ENCODE results near the gene TXNDC15. TPM values are rescaled to one million over a fixed set of nuclear protein-coding genes. Genes with fewer than 3 reads are reported as not detected.
A peak's percentile ranks its signal among the peaks of the same experiment; 100 is the strongest.
"Not testable (repeated sequence)": the region's sequence is repeated elsewhere in the genome, so short reads cannot be mapped to it uniquely, and the experiment has no call there.

TXNDC15 gene
- total and polyA plus RNA-seq, 5 donors from 2014 or later: 15.4 to 33.9 (median 17.4) TPM

DNA sequence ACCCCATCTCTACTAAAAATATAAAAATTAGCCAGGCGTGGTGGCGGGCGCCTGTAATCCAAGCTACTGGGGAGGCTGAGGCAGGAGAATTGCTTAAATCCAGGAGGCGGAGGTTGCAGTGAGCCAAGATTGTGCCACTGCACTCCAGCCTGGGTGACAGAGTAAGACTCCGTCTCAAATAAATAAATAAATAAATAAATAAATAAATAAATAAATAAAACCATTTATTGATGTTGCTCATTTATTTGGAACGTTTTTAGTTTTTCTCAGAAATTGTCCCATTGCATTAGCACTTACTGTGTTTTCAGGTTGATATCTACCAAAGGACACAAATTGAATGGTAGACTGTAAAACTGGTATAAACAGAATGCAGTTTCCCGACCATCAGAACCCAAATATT, 17.7 kb upstream of the TXNDC15 start:
- DNase-seq; H3K27ac ChIP-seq (ENCODE audit: insufficient read depth, low read length, poor library complexity, severe bottlenecking); H3K4me3 ChIP-seq (ENCODE audit: low read depth, low read length); ATAC-seq (ENCODE audit: low read depth in 2 of 2); H3K27ac Mint-ChIP-seq; H3K9me3 ChIP-seq (ENCODE audit: control insufficient read depth in 2 of 2, low read length in 2 of 2); H3K27me3 ChIP-seq (ENCODE audit: control insufficient read depth, insufficient read depth, low read length); H3K9me3 Mint-ChIP-seq; H3K4me1 ChIP-seq (ENCODE audit: control insufficient read depth, insufficient read depth, low read length, poor library complexity, severe bottlenecking); H3K4me3 Mint-ChIP-seq; H3K27me3 Mint-ChIP-seq: not testable (repeated sequence)
- peaks cover 34% of the 10 kb centered on the region for H3K36me3 Mint-ChIP-seq
- H3K4me1 Mint-ChIP-seq: peaks cover 11 to 41% (median 24%) of the 10 kb centered on the region in 4 donors
- peaks cover 46% of the 10 kb centered on the region for H3K36me3 ChIP-seq (ENCODE audit: control insufficient read depth, insufficient read depth, low read length)

DNA sequence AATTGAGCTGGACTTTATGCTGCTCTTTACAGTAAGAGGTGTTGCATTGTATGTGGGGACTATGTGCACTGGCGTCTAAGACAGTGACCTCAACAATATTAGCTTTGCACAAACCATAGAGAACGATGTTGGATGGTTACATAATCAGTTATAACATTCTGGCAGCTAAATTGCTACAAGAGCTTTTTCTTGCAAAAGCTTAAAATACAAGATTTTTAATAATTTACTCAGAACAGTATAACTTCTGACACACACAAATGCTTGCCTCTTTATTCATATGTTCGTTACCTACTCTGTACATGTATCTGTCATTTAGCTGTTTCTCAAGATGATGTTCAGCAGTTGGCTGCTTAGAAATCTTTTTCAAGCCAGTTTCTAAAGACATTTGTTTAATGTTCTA, 16.8 kb upstream of the TXNDC15 start:
- Histone ChIP-seq H3K27ac (ENCODE audit: insufficient read depth, low read length, poor library complexity, severe bottlenecking) (no peak overlapping the region), H3K36me3 (ENCODE audit: control insufficient read depth, insufficient read depth, low read length) (peaks cover 46% of the 10 kb centered on the region), H3K4me3 (ENCODE audit: low read depth, low read length) (no peak overlapping the region), H3K9me3 (ENCODE audit: control insufficient read depth in 2 of 2, low read length in 2 of 2) (no peaks in the 10 kb centered on the region), H3K27me3 (ENCODE audit: control insufficient read depth, insufficient read depth, low read length) (no peaks in the 10 kb centered on the region), H3K4me1 (ENCODE audit: control insufficient read depth, insufficient read depth, low read length, poor library complexity, severe bottlenecking) (peaks cover 6% of the 10 kb centered on the region)
- Mint-ChIP-seq H3K4me3 (no peak overlapping the region), H3K36me3 (peaks cover 32% of the 10 kb centered on the region), H3K27ac (peak overlapping the region in 1 of 3 donors; percentile 52), H3K27me3 (no peaks in the 10 kb centered on the region), H3K4me1 (peaks cover 9 to 33% (median 19%) of the 10 kb centered on the region in 4 donors), H3K9me3 (no peaks in the 10 kb centered on the region)
- DNase-seq (no peak), ATAC-seq (ENCODE audit: low read depth in 2 of 2) (no peak)

- Mint-ChIP-seq H3K27ac (no peak overlapping the region), H3K4me3 (no peak overlapping the region), H3K36me3 (peaks cover 13% of the 10 kb centered on the region), H3K27me3 (no peaks in the 10 kb centered on the region), H3K4me1 (peaks cover 0 to 4% (median 0%) of the 10 kb centered on the region in 4 donors), H3K9me3 (no peaks in the 10 kb centered on the region)
- Histone ChIP-seq H3K4me1 (ENCODE audit: control insufficient read depth, insufficient read depth, low read length, poor library complexity, severe bottlenecking) (no peaks in the 10 kb centered on the region), H3K27me3 (ENCODE audit: control insufficient read depth, insufficient read depth, low read length) (no peaks in the 10 kb centered on the region), H3K4me3 (ENCODE audit: low read depth, low read length) (no peak overlapping the region), H3K27ac (ENCODE audit: insufficient read depth, low read length, poor library complexity, severe bottlenecking) (no peak overlapping the region), H3K36me3 (ENCODE audit: control insufficient read depth, insufficient read depth, low read length) (peaks cover 4% of the 10 kb centered on the region), H3K9me3 (ENCODE audit: control insufficient read depth in 2 of 2, low read length in 2 of 2) (no peaks in the 10 kb centered on the region)
- ATAC-seq (ENCODE audit: low read depth in 2 of 2): no peak
- DNase-seq: no peak
Measured at GRCh38 chr5:134864707-134865106, 9.5 kb upstream of the TXNDC15 start.

DNA sequence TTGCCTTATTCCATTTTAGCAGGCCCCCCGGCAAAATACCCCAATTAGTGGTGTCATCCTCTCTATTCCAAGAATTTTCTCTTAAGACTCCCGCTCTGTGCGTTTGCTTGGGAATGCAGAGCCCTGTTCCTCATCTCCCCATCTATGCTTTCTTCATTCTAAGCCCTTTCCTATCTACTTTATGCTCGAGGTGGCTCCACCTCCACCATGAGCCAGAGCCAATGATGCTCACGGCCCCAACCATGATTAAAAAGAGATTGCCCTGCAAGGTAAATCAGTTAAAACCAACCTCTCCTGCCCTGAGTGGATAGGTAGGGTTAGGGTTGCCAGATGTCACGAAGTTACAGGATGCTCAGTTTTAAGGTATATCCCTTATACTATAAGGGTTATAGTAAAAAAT, 677 bp upstream of the TXNDC15 start:
- no peak for ATAC-seq (ENCODE audit: low read depth in 2 of 2)
- DNase-seq: peak in 2 of 3 donors; percentile 11 to 47
- Mint-ChIP-seq H3K9me3 (no peaks in the 10 kb centered on the region), H3K4me3 (peak overlapping the region; percentile 95 to 96 (median 96)), H3K27ac (peak overlapping the region; percentile 90 to 98 (median 97)), H3K4me1 (peaks cover 22 to 45% (median 32%) of the 10 kb centered on the region in 4 donors), H3K36me3 (peaks cover 6% of the 10 kb centered on the region), H3K27me3 (no peaks in the 10 kb centered on the region)
- Histone ChIP-seq H3K36me3 (ENCODE audit: control insufficient read depth, insufficient read depth, low read length) (no peaks in the 10 kb centered on the region), H3K27ac (ENCODE audit: insufficient read depth, low read length, poor library complexity, severe bottlenecking) (peak overlapping the region; percentile 88), H3K4me3 (ENCODE audit: low read depth, low read length) (peak overlapping the region; percentile 89), H3K27me3 (ENCODE audit: control insufficient read depth, insufficient read depth, low read length) (no peaks in the 10 kb centered on the region), H3K9me3 (ENCODE audit: control insufficient read depth in 2 of 2, low read length in 2 of 2) (no peaks in the 10 kb centered on the region), H3K4me1 (ENCODE audit: control insufficient read depth, insufficient read depth, low read length, poor library complexity, severe bottlenecking) (peaks cover 35% of the 10 kb centered on the region)

DNA sequence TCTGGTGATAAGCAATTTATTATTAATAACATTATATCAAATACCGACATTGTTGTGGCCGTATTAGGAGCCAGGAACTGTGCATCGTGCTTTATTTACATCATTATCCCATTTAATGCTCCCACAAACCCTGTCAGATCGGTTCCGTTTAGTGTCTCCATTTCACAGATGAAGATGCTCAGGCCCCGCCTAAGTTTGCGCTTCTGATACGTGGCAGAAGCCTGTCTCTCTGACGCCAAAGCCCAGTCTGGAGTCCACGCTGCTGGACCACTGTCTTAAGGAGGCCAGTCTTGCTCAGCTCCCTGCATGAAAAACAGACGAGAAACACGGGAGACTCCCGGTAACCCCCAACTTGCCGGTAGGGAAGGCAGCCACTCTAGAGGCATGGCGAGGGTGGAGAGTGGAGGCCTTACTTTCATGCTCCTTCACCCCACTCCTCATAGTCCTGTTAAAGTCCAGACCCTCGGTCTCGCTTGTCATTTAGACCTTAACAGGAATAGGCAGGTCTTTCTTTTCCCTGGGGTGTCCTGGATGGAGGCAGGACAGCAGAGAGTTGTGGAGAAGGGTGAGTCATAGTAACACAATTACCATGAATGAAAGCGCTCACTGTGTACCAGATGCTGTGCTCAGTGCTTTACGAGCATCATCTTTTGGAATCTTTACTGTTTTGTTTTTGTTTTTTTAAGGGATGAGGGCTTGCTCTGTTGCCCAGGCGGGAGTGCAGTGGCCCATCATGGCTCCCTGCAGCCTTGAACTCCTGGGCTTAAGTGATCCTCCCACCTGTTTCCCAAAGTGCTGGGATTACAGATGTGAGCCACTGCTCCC, 872 bp downstream of the TXNDC15 start:
- peak overlapping the region; percentile 88 for H3K27ac ChIP-seq (ENCODE audit: insufficient read depth, low read length, poor library complexity, severe bottlenecking)
- H3K4me1 Mint-ChIP-seq: peaks cover 27 to 59% (median 42%) of the 10 kb centered on the region in 4 donors
- no peaks in the 10 kb centered on the region for H3K9me3 Mint-ChIP-seq
- no peaks in the 10 kb centered on the region for H3K27me3 Mint-ChIP-seq
- DNase-seq (peak; percentile 3 to 69 (median 12)), ATAC-seq (ENCODE audit: low read depth in 2 of 2) (peak in 1 of 2 donors; percentile 19)
- H3K36me3 Mint-ChIP-seq: peaks cover 12% of the 10 kb centered on the region
- peaks cover 35% of the 10 kb centered on the region for H3K4me1 ChIP-seq (ENCODE audit: control insufficient read depth, insufficient read depth, low read length, poor library complexity, severe bottlenecking)
- H3K27ac Mint-ChIP-seq: peak overlapping the region; percentile 82 to 98 (median 97)
- H3K4me3 Mint-ChIP-seq: peak overlapping the region; percentile 95 to 96 (median 96)
- H3K4me3 ChIP-seq (ENCODE audit: low read depth, low read length): peak overlapping the region; percentile 96
- H3K27me3 ChIP-seq (ENCODE audit: control insufficient read depth, insufficient read depth, low read length): no peaks in the 10 kb centered on the region
- H3K9me3 ChIP-seq (ENCODE audit: control insufficient read depth in 2 of 2, low read length in 2 of 2): no peaks in the 10 kb centered on the region
- no peaks in the 10 kb centered on the region for H3K36me3 ChIP-seq (ENCODE audit: control insufficient read depth, insufficient read depth, low read length)

DNA sequence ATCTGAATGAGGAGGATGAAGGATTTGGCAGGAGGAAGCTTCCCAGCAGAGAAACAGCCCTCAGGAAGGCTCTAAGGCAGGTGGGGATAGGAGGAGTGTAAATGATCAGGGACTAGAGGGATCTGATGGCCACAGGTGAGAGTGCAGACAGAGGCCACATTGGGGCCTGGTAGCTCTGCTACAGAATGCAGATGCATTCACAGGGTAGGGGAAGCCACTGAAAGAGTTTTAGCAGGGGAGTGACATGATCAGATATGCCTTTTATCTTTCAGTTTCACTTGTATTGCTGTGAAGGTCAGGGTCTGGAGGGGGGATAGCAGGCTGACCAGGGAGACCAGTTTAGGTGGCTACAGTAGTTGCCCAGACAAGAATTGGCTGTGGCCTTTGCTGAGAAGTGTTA, 3.0 kb downstream of the TXNDC15 start:
- H3K27me3 Mint-ChIP-seq: no peaks in the 10 kb centered on the region
- Histone ChIP-seq H3K4me1 (ENCODE audit: control insufficient read depth, insufficient read depth, low read length, poor library complexity, severe bottlenecking) (peaks cover 35% of the 10 kb centered on the region), H3K27me3 (ENCODE audit: control insufficient read depth, insufficient read depth, low read length) (no peaks in the 10 kb centered on the region), H3K9me3 (ENCODE audit: control insufficient read depth in 2 of 2, low read length in 2 of 2) (no peaks in the 10 kb centered on the region), H3K27ac (ENCODE audit: insufficient read depth, low read length, poor library complexity, severe bottlenecking) (no peak overlapping the region), H3K4me3 (ENCODE audit: low read depth, low read length) (peak overlapping the region; percentile 0), H3K36me3 (ENCODE audit: control insufficient read depth, insufficient read depth, low read length) (no peaks in the 10 kb centered on the region)
- DNase-seq (peak in 1 of 3 donors; percentile 50), ATAC-seq (ENCODE audit: low read depth in 2 of 2) (no peak)
- no peaks in the 10 kb centered on the region for H3K9me3 Mint-ChIP-seq
- peaks cover 12% of the 10 kb centered on the region for H3K36me3 Mint-ChIP-seq
- peak overlapping the region; percentile 9 to 97 (median 90) for H3K27ac Mint-ChIP-seq
- peak overlapping the region; percentile 52 to 96 (median 74) for H3K4me3 Mint-ChIP-seq
- peaks cover 31 to 66% (median 47%) of the 10 kb centered on the region in 4 donors for H3K4me1 Mint-ChIP-seq

DNA sequence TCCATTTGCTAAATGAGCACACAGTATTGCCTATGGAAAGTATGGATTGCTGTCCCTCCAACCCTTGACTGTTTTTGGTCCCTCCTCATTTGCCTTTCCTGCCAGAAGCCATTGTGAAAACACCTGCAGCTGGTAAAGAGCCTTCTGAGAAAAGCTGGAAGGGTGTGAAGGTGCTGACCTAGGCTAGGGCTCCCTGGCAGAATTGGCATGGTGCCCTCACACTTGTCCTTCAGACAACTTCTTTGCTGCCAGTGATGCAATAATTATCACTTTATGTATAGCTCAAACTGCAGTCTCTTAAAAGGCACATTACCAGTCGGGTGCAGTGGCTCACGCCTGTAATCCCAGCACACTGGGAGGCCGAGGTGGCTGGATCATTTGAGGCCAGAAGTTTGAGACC, 4.2 kb downstream of the TXNDC15 start:
- peak overlapping the region in 1 of 4 donors; percentile 1 for H3K4me3 Mint-ChIP-seq
- H3K27me3 Mint-ChIP-seq: no peaks in the 10 kb centered on the region
- Histone ChIP-seq H3K36me3 (ENCODE audit: control insufficient read depth, insufficient read depth, low read length) (no peaks in the 10 kb centered on the region), H3K9me3 (ENCODE audit: control insufficient read depth in 2 of 2, low read length in 2 of 2) (no peaks in the 10 kb centered on the region), H3K27me3 (ENCODE audit: control insufficient read depth, insufficient read depth, low read length) (no peaks in the 10 kb centered on the region), H3K27ac (ENCODE audit: insufficient read depth, low read length, poor library complexity, severe bottlenecking) (no peak overlapping the region), H3K4me3 (ENCODE audit: low read depth, low read length) (no peak overlapping the region), H3K4me1 (ENCODE audit: control insufficient read depth, insufficient read depth, low read length, poor library complexity, severe bottlenecking) (peaks cover 35% of the 10 kb centered on the region)
- H3K4me1 Mint-ChIP-seq: peaks cover 31 to 58% (median 47%) of the 10 kb centered on the region in 4 donors
- H3K27ac Mint-ChIP-seq: peak overlapping the region in 2 of 3 donors; percentile 10
- ATAC-seq (ENCODE audit: low read depth in 2 of 2) (no peak), DNase-seq (no peak)
- no peaks in the 10 kb centered on the region for H3K9me3 Mint-ChIP-seq
- H3K36me3 Mint-ChIP-seq: peaks cover 12% of the 10 kb centered on the region
